NCI-H526 (cell line): ENCODE data around the gene SNUPN.
A peak's percentile ranks its signal among the peaks of the same experiment; 100 is the strongest.
"Not testable (repeated sequence)": the region's sequence is repeated elsewhere in the genome, so short reads cannot be mapped to it uniquely, and the experiment has no call there.

ENCODE experiments used
- DNase-seq, 2 experiments: peaks; one replicate each; lab custom pipeline; 2025; lab: John Stamatoyannopoulos, UW

Gene SNUPN

DNA sequence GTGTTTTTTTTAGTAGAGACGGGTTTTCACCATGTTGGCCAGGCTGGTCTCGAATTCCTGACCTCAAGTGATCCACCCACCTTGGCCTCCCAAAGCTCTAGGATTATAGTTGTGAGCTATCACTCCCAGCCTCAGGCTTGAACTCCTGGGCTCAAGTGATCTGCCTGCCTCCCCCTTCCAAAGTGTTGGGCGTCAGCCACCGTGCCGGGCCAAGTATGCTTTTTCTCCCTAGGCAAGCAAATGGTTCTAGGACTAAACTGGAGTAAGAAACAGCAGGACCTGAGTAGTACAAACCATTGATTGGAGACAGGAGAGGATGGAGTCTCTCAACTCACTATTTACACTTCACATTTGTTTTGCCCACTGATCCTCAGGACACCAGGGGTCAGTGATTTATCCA is 41.8 kb downstream of the SNUPN start:
- DNase-seq = no peak

DNA sequence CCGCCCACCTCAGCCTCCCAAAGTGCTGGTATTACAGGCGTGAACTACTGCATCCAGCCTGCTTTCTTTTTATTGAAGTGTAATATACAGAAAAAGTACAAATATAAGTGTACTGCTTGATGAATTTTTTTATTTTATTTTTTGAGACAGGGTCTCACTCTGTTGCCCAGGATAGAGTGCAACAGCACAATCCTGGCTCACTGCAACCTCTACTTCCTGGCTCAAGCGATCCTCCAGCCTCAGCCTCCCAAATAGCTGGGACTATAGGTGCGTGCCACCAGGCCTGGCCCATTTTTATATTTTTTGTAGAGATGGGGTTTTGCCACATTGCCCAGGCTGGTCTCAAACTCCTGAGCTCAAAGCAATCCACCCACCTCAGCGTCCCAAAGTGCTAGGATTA is 42.6 kb downstream of the SNUPN start:
- DNase-seq = not testable (repeated sequence)

DNA sequence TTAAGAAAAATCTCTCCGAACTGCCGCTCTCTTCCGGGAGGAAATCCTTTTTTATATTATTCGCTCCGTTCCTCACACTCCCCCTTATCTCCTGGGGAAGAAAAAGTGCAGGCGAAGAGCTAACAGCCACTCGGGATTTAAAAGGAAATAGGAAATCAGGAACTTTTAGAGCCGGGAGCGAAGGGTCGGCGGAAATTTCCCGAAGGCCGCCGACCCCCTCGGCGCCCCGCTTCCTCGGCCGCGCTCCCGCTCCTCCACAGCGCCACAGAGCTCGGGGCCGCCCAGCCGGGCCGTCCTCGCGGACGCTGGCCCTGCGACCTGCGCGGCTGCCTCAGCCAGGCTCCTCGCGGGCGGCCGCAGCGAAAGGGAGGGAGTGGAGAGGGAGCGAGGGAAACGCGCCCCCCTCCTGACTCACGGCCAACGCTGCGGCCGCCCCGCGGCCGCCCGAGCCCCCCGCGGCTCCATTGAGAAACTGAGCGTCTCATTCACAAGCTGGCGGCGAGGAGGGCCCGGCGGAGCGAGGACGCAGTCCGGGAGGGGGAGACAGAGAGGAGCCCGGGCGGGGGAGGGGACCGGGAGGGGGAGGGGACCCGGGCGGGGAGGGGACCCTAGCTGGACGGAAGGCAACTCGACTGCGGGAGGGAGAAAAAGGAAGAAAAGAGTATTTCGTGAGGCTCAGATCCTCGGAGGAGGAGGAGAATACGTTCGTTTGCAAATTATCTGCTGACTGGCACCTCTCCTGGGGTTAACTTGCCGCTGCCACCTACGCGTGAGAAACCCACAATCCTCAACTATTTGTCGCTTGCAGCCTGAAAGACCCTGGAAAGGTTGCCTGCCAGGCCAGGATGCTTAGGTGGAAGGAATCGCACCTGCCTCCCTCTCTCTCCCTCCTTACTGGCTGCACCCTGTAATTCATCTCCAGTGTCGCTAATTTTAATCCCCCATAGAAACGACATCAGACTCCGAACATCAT is 46.3 kb downstream of the SNUPN start, which contains the start of gene PTPN9:
Gene PTPN9 (minus strand): TSS at position 368 of the 973 bp plus-strand sequence. CDS start 539 bp downstream, outside the sequence.
- peak; percentile 56 to 83 for DNase-seq

DNA sequence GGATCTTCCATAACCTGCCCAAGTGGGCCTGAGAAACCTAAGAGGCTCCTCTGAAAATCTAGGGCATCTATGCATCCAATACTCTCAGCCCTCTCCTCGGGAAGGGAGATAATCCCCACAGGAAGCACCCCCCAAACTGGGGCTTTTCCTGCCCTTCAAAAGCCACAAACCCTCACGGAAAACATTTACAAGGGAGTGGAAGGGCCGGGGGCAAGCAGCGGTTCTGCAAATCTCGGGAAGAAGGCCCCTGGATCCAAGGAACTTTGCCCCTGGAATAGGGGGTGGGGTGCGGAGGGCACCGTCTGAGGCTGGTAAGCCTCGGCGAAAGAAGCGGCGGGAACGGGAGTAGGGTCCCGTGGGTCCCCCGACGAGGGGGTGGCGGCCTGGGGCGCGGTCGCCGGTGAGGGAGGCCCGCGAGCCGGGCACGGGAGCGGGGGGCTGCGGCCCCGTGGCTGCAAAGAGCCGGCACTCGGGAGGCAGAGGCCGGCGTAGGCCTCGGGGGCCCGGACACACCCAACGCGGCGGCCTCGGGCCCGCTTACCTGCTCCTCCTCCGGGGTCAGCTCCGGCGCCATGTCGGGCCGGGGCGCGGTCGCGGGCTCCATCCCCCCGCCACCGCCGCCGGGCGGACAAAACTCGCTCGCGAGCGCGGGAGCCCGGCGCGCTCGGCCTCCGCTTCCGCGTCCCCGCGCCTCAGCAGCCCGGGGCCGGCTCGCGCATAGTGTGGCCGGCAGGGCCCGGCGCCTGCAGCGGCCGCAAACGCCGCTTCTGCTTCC is 47.2 kb downstream of the SNUPN start:
- DNase-seq = peak in 1 of 2 experiments; percentile 75

DNA sequence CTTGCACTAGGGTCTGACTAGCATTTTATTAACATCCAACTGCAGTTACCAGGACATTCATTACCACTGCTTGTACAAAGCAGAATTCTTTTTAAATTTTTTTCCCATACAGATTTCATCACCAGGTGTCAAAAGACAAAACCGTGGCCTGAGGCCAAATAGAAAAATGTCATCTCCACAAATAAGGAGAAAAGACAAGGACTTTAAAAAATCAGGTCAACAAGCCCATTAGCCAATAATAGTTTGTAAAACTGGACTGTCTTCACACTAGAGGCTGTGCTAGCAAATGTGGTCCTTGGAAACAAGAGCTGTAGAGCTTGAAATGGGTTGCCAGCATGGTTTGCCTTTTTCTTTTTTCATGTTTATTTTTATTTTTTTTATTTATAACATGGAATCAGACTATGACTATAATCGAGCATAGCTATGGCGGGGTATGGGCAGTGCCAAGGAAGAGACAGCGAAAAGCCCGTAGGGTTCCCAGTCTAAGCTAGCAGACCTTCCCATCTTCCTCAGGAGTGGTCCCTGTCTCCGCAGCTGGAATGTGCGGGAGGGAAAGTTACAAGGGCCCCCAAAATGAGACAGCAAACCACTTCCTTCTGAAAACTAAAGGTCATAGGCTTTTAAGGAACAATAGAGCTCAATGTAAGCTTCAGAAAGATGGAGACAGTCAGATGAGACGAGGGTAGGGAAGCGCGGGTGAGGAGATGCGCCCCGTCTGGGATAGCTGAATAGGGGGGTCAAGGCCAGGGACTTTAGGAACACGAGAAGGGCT is 47.9 kb downstream of the SNUPN start:
- peak in 1 of 2 experiments; percentile 22 for DNase-seq

DNA sequence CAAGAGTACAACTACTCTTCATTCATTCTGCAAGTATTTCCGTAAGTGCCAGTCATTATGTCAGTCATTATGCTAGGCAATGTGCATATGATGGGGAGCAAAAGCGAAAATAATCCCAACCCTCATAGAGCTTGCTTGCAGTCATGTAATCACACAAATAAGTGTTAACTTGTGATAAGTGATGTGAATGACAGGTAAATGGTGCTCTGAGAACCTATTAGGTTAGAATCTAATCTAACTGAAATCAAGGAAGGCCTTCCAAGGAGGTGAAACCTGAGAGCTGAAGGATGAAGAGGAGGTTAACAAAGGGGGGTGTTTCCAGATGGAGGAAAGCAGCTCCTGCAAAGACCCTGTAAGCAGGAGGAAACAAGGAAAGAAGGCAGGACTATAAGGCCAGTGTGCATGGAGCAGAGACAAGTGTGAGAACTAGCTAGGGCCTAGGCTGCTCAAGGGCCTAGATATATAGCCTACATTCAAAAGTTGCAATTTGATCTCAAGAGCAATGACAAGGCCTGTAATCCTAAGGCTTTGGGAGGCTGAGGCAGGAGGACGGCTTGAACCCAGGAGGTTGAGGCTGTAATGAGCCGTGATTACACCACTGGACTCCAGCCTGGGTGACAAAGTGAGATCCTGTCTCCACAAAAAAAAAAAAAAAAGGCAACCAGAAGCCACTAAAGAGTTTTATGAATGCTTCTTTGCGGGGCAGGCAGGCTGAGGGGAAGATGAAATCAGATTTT is 51.7 kb downstream of the SNUPN start:
- DNase-seq = no peak

DNA sequence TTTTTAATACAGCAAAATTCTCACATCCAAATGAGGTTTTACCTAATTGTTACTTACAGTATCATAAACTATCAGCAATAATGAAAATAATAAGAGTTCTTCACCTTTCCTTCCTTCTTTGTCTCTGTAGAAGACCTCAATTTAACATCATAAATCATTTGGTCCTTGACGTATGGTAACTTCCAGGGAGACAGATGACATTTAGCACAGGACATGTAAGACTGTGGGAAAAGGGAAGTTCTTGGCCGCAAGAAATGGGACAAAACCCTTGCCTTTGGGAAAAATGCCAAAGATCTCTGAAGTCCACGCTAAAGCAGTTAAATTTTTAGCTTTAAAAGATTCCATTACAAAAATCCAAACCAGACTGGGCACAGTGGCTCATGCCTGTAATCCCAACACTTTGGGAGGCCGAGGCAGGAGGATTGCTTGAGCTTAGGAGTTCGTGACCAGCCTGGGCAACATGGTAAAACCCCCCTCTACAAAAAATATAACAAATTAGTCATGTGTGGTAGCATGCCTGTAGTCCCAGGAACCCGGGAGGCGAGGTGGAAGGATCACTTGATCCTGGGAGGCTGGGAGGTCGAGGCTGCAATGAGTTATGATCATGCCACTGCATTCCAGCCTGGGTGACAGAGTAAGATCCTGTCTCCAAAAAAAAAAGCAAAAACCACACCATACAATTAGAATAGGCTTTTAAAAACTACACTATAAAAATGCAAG is 55.2 kb downstream of the SNUPN start:
- DNase-seq = no peak

DNA sequence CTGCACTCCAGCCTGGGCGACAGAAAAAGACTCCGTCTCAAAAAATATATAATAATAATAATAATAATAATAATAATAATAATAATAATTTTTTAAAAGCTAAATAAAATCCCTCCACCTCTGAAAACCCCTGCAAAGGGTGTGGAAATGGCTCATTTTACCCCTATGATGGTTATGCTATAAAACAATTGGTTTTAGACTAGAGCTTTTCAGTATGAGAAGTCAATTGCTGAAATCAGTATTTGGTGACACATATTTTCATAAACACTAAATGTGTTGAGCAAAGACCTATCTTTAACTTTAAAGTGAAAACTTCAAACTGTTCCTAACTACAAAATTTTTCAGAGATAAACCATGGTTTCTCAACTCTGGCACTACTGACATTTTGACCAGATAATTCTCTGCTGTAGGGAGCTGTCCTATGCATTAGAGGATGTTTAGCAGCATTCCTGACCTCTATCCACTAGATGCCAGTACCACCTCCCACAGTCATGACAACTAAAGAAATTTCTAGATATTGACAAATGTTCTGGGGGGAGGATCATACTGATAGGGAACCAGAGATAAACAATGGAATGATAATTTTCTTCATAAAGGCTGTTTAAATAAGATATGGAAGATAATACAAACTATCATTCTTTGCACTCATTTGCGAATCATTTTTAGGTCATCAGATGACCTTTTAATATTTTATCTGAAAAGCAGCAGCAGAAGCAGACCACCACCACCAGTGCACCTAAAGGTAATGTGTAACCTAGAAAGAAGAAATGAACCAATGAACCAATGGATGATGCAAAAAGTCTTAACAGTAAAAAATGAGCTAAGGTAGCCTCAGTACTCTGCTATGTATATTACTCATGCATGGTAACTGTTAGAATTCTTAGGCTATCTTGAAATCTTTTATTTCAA is 60.2 kb downstream of the SNUPN start:
- DNase-seq = no peak

DNA sequence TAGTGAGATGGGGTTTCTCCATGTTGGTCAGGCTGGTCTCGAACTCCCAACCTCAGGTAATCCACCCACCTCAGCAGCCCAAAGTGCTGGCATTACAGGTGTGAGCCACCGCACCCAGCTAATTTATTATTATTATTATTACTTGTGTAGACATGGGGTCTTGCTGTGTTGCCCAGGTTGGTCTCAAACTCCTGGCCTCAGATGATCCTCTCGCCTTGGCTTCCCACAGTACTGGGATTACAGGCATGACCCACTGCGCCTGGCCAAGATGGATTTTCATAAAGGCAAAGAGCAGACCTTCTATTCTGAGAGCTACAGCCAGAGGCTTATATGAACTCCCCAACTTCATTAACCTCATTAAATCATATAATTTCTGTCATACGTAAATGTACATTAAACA is 63.6 kb downstream of the SNUPN start:
- DNase-seq = no peak

DNA sequence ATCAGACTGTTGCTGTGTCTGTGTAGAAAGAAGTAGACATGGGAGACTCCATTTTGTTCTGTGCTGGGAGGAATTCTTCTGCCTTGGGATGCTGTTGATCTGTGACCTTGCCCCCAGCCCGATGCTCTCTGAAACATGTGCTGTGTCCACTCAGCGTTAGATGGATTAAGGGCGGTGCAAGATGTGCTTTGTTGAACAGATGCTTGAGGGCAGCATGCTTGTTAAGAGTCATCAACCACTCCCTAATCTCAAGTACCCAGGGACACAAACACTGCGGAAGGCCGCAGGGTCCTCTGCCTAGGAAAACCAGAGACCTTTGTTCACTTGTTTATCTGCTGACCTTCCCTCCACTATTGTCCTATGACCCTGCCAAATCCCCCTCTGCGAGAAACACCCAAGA is 66.2 kb downstream of the SNUPN start:
- DNase-seq = not testable (repeated sequence)

DNA sequence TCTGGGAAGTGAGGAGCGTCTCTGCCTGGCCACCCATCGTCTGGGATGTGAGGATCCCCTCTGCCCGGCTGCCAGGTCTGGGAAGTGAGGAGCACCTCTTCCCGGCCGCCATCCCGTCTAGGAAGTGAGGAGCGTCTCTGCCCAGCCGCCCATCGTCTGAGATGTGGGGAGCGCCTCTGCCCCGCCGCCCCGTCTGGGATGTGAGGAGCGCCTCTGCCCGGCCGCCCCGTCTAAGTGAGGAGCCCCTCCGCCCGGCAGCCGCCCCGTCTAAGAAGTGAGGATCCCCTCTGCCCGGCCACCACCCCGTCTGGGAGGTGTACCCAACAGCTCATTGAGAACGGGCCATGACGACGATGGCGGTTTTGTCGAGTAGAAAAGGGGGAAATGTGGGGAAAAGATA is 66.6 kb downstream of the SNUPN start:
- not testable (repeated sequence) for DNase-seq

DNA sequence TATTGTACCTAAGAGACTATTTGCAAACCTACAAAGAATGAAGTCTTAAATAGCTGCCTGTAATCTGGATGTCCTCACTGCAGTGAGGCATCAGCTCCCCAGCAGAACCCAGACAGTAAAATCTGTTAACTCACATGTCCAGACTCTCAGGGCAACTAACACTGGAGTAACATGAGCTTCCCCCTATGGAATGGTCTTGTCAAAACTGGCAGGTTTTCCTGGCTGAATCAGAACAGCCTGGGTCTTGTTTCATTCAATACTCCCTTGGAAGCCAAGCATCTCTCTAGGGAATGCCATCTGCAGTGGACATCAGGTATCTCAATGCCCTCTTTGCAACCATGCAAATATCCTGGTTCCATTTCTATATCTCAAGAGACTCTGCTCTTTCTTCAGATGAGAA is 70.8 kb downstream of the SNUPN start:
- peak; percentile 27 to 67 for DNase-seq

DNA sequence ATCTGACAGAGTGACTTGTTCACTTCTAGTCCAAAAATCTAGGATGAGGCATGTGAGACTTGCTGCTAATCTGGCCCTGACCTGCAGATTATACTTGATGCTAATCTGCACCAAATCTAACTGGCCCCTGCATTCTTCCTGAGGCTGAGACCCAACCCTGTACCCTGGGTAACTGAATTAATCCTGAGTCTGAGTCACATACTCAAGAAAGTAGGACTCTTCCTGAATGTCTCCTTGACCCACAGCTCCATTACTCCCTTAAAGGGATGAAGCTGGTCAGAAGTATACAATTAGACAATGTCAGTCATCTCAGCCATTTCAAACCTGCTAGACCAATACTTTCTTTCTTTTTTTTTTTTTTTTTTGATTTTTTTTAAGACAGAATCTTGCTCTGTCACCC is 71.9 kb downstream of the SNUPN start:
- no peak for DNase-seq

DNA sequence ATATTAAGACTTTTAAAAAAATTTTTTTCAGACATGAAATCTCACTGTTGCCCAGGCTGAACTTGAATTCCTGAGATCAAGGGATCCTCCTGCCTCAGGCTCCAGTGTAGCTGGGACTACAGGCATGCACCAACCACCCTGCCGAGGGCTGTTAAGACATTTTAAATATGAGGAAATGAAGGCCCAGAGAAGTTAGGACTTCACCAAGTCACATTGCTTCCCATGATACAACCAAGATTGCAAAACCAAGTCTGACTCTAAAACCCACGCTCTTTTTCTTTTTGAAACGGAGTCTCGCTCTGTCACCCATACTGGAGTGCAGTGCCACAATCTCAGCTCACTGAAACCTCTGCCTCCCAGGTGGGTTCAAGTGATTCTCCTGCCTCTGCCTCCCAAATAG is 74.4 kb downstream of the SNUPN start:
- no peak for DNase-seq
